AG20443 (cell line): ENCODE results near the gene CACTIN.
"Not testable (repeated sequence)": the region's sequence is repeated elsewhere in the genome, so short reads cannot be mapped to it uniquely, and the experiment has no call there.

Experiments used
- DNase-seq: peaks from one replicate; pipeline ENCODE4 v3.0.0; 2012; ENCODE audit warnings: low spot score, mixed read lengths

Gene CACTIN

GRCh38 chr19:3586707-3587346, 39.8 kb downstream of the CACTIN start:
- no peak for DNase-seq

GRCh38 chr19:3586127-3586626, 40.4 kb downstream of the CACTIN start:
- no peak for DNase-seq

GRCh38 chr19:3585301-3586126, 41.1 kb downstream of the CACTIN start, which contains the start of gene GIPC3:
GIPC3 (plus strand) TSS chr19:3585478; CDS start chr19:3585598, 120 bp downstream.
- DNase-seq, result no peak

GRCh38 chr19:3584036-3584802, 42.4 kb downstream of the CACTIN start:
- DNase-seq, result not testable (repeated sequence)

GRCh38 chr19:3581792-3582191, 44.8 kb downstream of the CACTIN start:
- not testable (repeated sequence) for DNase-seq

GRCh38 chr19:3580156-3580934, 46.2 kb downstream of the CACTIN start:
- DNase-seq, result peak; percentile 81

- DNase-seq, result no peak
Observed at GRCh38 chr19:3578390-3578789, 48.2 kb downstream of the CACTIN start.

- no peak for DNase-seq
Observed at GRCh38 chr19:3577723-3578344, 48.8 kb downstream of the CACTIN start.

GRCh38 chr19:3576696-3577443, 49.7 kb downstream of the CACTIN start:
- peak; percentile 75 for DNase-seq

GRCh38 chr19:3575949-3576673, 50.5 kb downstream of the CACTIN start:
- DNase-seq, result no peak

- DNase-seq, result no peak
Observed at GRCh38 chr19:3575260-3575741, 51.3 kb downstream of the CACTIN start.

GRCh38 chr19:3573858-3574637, 52.5 kb downstream of the CACTIN start:
- DNase-seq, result peak; percentile 93

GRCh38 chr19:3573162-3573857, 53.3 kb downstream of the CACTIN start:
- DNase-seq, result no peak

- DNase-seq, result no peak
Observed at GRCh38 chr19:3572855-3573161, 53.8 kb downstream of the CACTIN start, which contains the start of gene HMG20B. HMG20B (plus strand) TSS chr19:3572944; CDS start chr19:3573310, 366 bp downstream.

- DNase-seq, result peak; percentile 96
Observed at GRCh38 chr19:3572132-3572854, 54.3 kb downstream of the CACTIN start.

- DNase-seq, result no peak
Observed at GRCh38 chr19:3570606-3571011, 56.0 kb downstream of the CACTIN start.

GRCh38 chr19:3570042-3570441, 56.5 kb downstream of the CACTIN start:
- DNase-seq, result not testable (repeated sequence)
